Breast epithelium (tissue), 4 donors: Measurements from ENCODE around the gene LRRK1. TPM values are rescaled to one million over a fixed set of nuclear protein-coding genes. Genes with fewer than 3 reads are reported as not detected.

Experiments
- DNase-seq, 2 donors: peaks; one replicate each; pipeline ENCODE4 v3.0.0-alpha.2; 2019; ENCODE audit warnings: low spot score in 2 of 2
- H3K27ac ChIP-seq, 2 donors: fragments of 200-600 bp; sonication (generic) in 1 of 2; one replicate each; pipeline ENCODE4 v1.5.1; 2016 to 2019; ENCODE audit warnings: mild to moderate bottlenecking in 1 of 2
- H3K27me3 ChIP-seq, 2 donors: fragments of 200-600 bp; sonication (generic) in 1 of 2; one replicate each; pipeline versions ENCODE4 v1.5.1 to v1.6.0; 2017 to 2019; ENCODE audit warnings: control low read depth in 1 of 2, mild to moderate bottlenecking in 1 of 2
- H3K36me3 ChIP-seq: fragments of 200-600 bp; one replicate; pipeline ENCODE4 v1.5.1; 2019
- H3K4me1 ChIP-seq, 2 donors: fragments of 200-600 bp; sonication (generic); one replicate each; pipeline ENCODE4 v1.5.1; 2016 to 2019; ENCODE audit warnings: control low read depth in 1 of 2
- H3K4me3 ChIP-seq, 3 donors: fragments of 200-600 bp; sonication (generic); 1 replicate in 2 of 3; 2 replicates in 1 of 3; pipeline ENCODE4 v1.5.1; 2016 to 2019; ENCODE audit warnings: mild to moderate bottlenecking in 3 of 3, moderate library complexity in 2 of 3
- H3K9me3 ChIP-seq, 2 donors: fragments of 200-600 bp; sonication (generic) in 1 of 2; one replicate each; pipeline ENCODE4 v1.5.1; 2016 to 2019; ENCODE audit warnings: control low read depth in 1 of 2
- CTCF ChIP-seq, 3 donors: fragments of 450-650 bp; IDR thresholded peaks; one replicate each; pipeline ENCODE4 v1.5.1; 2016 to 2017; ENCODE audit warnings: antibody characterized with exemption in 3 of 3, mild to moderate bottlenecking in 3 of 3, moderate library complexity in 3 of 3
- POLR2A ChIP-seq: fragments of 450-650 bp; IDR thresholded peaks from one replicate; pipeline ENCODE4 v1.6.1; 2016; ENCODE audit warnings: antibody characterized with exemption, mild to moderate bottlenecking, moderate library complexity
- POLR2AphosphoS5 ChIP-seq, 3 donors: sonication (generic); formaldehyde crosslinking; IDR thresholded peaks; one replicate each; pipeline ENCODE4 v1.6.1; 2017; ENCODE audit warnings: antibody characterized with exemption in 3 of 3
- intact Hi-C: fragments of 100-400 bp; cut with DNase I; formaldehyde crosslinking; loops from one replicate; pipeline ENCODE4 v1.15.1; 2023; ENCODE audit warnings: low total_unique reads
- total RNA-seq, 3 donors: library from RNA; depleted of rRNA; stranded (reverse); fragments of >200 nt; gene quantifications; one replicate each; pipeline ENCODE4 v1.1.0, GENCODE V29; 2016

LRRK1 gene
- total RNA-seq, 3 donors from 2014 or later: 10.1 to 18.7 (median 14.4) TPM

GRCh38 chr15:100968050-100968966 is 49.2 kb downstream of the LRRK1 start:
- H3K4me3 ChIP-seq: no peak overlapping the region
- no peaks in the 10 kb centered on the region for H3K36me3 ChIP-seq
- peaks cover 0 to 2% of the 10 kb centered on the region in 2 donors for H3K27me3 ChIP-seq
- no peak for DNase-seq
- intact Hi-C loops: no loop called here
- no peak overlapping the region for H3K27ac ChIP-seq
- H3K9me3 ChIP-seq: no peaks in the 10 kb centered on the region
- no peak for TF ChIP-seq POLR2AphosphoS5 (IDR thresholded peaks at IDR 0.05)
- no peak for TF ChIP-seq CTCF (IDR thresholded peaks at IDR 0.05)
- no peak for TF ChIP-seq POLR2A
- H3K4me1 ChIP-seq: no peaks in the 10 kb centered on the region

- Histone ChIP-seq H3K27me3 (peaks cover 0 to 7% of the 10 kb centered on the region in 2 donors), H3K36me3 (no peaks in the 10 kb centered on the region), H3K27ac (no peak overlapping the region), H3K4me3 (peak overlapping the region in 2 of 3 donors; percentile 37 to 63), H3K4me1 (no peaks in the 10 kb centered on the region), H3K9me3 (no peaks in the 10 kb centered on the region)
- no peak for DNase-seq
- intact Hi-C loops: loop anchor here (10.0 kb wide), 1 partner anchor 668 kb away; no protein-coding TSS in a partner anchor
- no peak for TF ChIP-seq POLR2AphosphoS5 (IDR thresholded peaks at IDR 0.05)
- no peak for TF ChIP-seq POLR2A
- TF ChIP-seq CTCF (IDR thresholded peaks at IDR 0.05): no peak
Measured at GRCh38 chr15:100972975-100973350, 53.8 kb downstream of the LRRK1 start.

GRCh38 chr15:100973351-100974111 is 54.4 kb downstream of the LRRK1 start:
- no peaks in the 10 kb centered on the region for H3K36me3 ChIP-seq
- H3K9me3 ChIP-seq: no peaks in the 10 kb centered on the region
- no peaks in the 10 kb centered on the region for H3K4me1 ChIP-seq
- H3K4me3 ChIP-seq: peak overlapping the region; percentile 14 to 63 (median 37)
- no peak for DNase-seq
- H3K27me3 ChIP-seq: peaks cover 0 to 7% of the 10 kb centered on the region in 2 donors
- H3K27ac ChIP-seq: no peak overlapping the region
- TF ChIP-seq POLR2AphosphoS5 (IDR thresholded peaks at IDR 0.05) (no peak), CTCF (IDR thresholded peaks at IDR 0.05) (no peak), POLR2A (no peak)
- intact Hi-C loops: loop anchor here (10.0 kb wide), 1 partner anchor 669 kb away; no protein-coding TSS in a partner anchor

- DNase-seq: no peak
- H3K9me3 ChIP-seq: no peaks in the 10 kb centered on the region
- no peaks in the 10 kb centered on the region for H3K4me1 ChIP-seq
- peaks cover 0 to 7% of the 10 kb centered on the region in 2 donors for H3K27me3 ChIP-seq
- H3K4me3 ChIP-seq: no peak overlapping the region
- TF ChIP-seq CTCF (IDR thresholded peaks at IDR 0.05) (no peak), POLR2A (no peak), POLR2AphosphoS5 (IDR thresholded peaks at IDR 0.05) (no peak)
- intact Hi-C loops: loop anchor here (10.0 kb wide), 1 partner anchor 670 kb away; no protein-coding TSS in a partner anchor
- H3K27ac ChIP-seq: no peak overlapping the region
- H3K36me3 ChIP-seq: no peaks in the 10 kb centered on the region
Measured at GRCh38 chr15:100975043-100975442, 55.9 kb downstream of the LRRK1 start.
